GM18907 (cell line): ENCODE data around the gene MLPH.
"Not testable (repeated sequence)": the region's sequence is repeated elsewhere in the genome, so short reads cannot be mapped to it uniquely, and the experiment has no call there.

Source experiments
- ATAC-seq: cut with Tn5 transposase; IDR thresholded peaks from one replicate; pipeline ENCODE4 v1.9.1; 2021; ENCODE audit warnings: mild to moderate bottlenecking, moderate library complexity; ENCODE audit not compliant: unreplicated experiment

Gene MLPH

DNA sequence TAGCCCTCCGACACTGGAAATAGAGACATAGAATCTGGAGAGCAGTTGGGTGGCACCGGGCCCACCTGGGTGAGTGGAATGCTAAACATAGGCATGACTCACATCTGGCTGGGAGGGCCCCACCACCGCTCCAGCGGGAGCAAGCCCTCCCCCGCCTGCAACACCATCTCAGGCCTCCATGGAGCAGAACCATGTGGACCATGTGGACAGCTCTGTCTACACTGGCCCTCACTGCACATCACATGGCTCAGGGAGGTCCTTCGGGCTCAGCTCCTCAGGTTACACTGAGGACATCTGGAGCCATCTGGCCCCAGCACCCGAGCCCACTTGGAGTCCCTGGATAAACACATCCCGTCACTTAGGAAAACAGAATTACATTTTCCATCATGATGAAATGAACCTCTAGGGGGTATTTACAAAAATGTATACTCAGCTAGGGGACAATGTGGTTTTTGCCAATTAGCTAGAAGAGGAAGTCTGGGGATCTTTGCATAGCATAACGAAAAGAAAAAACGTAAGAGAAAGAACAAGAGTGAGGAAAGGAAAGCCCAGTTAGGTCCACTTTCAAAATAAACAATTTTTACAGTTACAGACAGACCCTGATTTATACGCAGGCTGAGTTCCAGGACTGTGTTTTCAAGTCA is 30.7 kb upstream of the MLPH start:
- no peak for ATAC-seq

DNA sequence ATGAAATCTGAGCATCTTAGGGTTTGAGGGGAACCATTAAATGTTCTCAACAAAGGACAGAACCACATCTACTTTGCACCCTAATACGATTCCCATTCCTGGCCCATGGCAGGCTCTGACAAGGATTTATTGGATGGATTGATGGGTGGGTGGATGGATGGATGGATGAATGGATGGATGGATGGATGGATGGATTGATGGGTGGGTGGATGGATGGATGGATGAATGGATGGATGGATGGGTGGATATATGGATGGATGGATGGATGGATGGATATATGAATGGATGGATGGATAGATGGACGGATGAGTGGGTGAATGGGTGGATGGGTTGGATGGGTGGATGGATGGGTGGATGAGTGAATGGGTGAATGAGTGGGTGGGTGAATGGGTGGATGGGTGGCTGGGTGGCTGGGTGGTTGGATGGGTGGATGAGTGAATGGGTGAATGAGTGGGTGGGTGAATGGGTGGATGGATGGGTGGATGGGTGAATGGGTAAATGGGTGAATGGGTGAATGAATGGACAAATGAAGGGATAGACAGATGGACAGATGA is 29.6 kb upstream of the MLPH start:
- no peak for ATAC-seq

DNA sequence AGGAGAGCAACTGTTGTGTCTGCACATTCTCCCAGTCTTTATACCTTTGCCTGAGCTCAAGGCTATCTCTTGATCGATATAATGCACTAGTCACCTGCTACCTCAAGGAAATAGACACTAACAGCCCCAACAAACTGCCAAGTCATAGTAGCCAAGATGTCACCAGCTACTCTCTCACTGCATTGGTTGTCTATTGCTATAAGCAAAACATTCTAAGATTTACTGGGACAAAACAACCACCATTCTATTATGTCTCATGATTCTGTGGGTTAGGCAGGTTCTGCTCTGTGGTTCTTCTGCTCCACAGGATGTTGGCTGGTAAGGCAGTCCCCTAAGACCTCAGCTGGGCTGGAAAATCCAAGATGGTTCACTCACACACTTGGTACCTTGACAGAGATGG is 28.5 kb upstream of the MLPH start:
- ATAC-seq, result no peak

DNA sequence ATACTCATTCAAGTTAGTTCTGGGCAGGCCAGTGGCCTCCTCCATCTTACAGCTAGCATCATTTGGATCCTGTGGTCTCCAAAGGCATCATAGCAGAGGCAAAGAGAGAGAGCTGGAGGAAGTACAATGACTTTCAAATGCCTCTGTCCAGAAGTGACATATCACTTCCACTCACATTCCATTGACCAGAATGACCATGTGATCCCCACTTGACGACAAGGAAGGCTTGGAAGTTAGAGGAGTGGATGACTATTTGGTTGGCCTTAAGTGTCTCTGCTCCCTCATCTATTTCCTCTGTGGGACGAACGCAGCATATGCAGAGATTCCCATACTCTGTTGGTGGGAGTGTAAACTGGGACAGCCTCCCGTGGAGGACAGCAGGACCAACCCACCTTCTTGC is 27.8 kb upstream of the MLPH start:
- no peak for ATAC-seq

DNA sequence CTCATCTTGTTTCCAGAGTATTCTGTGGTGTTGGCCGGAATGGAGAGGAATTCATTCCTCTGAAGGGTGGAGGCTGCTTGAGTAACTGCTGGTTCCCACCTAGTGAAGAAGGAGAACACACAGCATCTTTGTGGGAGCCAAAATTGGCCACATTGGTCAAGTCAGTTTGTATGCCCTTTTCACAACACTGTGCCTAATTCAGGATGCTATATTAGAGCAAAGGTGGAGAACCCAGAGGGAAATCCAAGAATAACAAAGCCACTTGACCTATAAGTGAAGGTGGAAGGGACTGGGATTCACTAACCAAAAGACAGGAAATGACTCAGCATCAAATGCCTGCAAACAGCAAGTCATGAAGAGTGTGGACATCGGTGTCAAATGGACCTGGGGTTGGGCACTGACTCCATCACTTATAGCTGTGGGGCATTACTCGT is 27.3 kb upstream of the MLPH start:
- no peak for ATAC-seq

DNA sequence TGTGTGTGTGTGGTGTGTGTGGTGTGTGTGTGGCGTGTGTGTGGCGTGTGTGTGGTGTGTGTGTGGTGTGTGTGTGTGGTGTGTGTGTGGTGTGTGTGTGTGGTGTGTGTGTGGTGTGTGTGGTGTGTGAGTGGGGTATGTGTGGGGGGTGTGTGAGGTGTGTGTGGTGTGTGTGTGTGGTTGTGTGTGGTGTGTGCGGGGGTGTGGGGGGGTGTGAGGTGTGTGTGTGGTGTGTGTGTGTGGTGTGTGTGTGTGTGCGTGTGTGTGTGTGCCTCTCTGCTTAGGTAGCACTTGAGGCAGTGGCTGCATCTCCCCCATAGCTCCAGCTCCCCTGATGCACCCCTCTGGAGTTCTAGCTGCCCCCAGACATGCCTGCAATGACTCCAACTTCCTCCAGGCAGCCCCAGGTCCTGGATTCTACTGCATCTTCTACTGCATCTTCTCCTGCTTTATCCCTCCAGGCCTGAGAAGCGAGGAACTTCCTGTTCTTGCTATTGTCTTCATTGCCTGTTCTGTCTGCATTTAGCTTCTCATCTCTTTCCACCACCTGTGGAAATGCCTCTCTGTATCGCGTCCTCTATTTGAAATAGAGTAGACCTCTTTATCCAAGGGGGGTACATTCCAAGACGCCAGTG is 22.2 kb upstream of the MLPH start:
- ATAC-seq, result no peak

DNA sequence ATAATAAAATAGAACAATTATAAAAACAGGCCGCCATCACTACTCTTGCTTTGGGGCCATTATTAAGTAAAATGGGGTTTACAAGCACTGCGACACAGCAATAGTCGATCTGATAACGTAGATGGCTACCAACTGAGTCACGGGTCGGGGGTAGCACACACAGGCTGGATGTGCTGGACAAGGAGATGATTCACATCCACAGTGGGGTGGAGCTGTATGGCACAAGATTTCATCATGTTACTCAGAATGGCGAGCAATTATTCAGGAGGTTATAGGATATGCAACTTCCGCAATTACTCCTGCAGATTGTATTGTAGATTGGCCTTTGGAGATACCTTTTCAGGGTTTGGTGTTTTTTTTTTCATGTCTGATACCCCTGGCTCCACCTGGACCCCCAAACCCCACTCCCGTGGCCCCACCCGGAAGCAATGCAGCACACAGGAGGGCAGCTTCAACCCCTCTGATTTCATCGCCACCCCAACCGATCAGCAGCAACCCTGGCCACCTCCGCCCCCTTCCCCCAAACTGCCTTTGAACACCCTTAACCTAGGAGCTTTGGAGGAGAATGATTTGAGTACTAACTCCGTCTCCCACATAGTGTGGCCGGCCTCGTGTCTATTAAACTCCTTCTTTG is 21.4 kb upstream of the MLPH start:
- no peak for ATAC-seq

DNA sequence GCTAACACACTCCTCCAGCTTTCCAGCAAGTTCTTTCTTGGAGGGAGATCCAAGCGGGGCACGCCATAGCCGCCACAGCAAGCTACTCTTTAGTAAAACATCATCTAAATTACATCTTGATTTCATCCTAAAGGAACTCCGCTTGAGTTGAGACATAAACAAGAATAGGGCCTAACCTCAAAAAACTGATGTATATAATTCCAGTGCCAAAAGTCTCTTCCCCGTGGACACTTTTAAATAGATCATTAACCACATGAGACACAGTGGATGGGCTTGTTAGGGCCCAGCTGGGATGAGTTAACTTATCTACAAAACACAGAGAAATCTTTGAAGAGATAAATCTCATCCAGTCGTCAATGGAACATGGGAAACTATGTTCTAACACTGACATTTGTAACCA is 20.8 kb upstream of the MLPH start:
- no peak for ATAC-seq

DNA sequence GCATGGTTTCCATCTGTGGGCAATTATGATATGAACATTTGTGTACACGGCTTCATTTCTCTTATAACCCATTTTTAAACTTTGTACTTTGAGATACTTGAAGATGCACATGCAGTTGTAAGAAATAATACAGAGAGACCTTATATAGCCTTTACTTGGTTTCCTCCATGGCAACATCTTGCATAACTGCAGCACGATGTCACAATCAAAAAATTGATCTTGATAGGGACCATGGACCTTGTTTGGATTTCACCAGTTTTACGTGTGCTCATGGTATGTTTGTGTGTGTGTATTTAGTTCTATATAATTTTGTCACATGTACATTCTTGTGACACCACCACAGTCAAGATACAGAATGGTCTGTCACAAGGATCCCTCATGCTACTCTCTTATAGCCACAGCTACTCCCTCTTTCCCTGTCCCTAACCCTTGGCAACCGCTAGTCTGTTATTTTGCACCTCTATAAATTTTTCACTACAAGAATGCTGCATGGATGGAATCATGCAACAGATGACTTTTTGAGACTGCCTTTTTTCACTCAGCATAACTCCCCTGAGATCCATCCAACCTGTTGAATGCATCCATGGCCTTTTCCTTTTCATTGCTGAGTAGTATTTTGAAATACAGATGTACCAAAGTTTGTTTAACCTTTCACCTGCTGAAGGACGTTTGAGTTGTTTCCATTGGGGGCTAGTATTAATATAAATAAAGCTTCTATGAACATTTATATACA is 19.4 kb upstream of the MLPH start:
- no peak for ATAC-seq

DNA sequence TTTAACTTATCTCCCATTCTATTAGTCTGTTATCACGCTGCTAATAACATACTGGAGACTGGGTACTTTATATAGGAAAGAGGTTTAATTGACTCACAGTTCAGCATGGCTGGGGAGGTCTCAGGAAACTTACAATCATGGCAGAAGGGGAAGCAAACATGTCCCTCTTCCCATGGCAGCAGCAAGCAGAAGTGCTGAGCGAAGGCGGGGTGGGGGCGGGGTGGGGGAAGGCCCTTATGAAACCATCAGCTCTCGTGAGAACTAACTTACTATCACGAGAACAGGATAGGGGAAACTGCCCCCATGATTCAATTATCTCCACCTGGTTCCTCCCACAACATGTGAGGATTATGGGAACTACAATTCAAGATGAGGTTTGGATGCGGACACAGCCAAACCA is 17.6 kb upstream of the MLPH start:
- ATAC-seq, result not testable (repeated sequence)

DNA sequence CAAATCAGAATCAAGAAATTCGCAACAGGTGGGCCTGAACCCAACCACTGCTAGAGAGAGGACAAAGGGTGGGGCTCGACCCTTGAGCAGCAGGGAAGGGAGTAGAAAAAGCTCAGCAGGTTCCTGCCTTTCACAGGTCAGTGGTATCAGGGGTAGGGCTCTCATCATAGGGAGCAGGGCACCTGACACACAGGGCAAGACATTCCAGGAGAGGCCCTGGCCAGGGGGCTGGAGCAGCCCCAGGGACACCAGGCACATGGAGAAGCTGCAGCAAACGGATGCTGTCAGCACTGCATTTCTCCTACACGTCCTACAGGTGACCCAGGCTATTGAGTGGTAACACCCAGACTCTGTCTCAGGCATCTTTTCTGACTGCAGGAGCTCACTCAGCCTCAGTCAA is 17.2 kb upstream of the MLPH start:
- ATAC-seq, result no peak

DNA sequence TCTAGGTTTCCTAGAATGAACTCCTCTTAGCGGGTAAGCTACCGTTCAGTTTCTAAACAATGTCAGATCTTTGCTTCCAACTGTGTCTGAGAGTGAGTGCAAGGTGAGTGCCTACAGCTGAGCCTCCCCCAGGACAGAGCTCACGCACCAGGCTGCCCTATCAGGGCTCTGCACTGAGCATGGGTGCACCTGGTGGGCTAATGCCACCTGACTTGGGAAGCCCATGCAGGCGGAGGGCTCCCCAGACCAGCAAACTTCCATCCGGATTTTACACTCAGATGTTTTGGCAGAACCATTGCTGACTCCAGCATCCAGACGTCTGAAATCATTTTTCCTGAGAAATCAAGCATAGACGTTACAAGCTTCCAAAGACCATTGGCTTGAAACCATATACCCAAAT is 16.1 kb upstream of the MLPH start:
- ATAC-seq, result no peak

DNA sequence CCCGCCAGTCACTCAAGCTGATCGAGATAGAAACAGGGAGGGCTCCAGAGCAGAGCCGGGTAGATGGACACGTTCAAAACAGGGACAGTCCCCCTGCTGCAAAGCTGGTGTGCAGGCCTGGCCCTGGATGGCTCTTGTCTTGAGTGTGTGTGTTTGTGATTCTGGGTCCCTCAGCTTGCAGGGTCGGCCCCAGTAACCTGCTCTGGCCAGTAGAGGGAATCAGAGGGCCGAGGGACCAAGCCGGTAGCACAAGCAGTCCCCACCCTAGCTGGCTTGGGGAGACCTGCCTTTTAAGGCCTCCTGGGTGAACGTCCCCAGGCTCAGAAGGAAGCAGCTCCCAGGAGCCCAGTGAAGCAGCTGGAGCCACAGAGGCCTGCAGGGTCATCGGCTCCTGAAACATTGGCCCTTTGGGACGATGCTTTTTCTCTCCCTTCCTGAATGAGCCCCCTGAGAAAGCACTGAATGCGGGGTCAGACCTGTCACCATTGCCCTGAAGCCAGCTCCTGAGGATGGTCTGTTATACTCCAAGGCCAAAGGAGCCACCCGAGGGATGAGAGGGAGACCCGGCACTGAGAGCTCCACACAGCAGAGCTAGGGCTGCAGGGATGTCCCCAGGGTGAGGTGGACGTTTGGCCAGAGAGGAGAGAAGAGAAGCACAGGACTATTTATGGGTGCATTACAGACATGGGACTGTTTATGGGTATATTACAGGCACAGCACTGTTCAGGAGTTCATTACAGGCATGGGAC is 15.4 kb upstream of the MLPH start:
- no peak for ATAC-seq

DNA sequence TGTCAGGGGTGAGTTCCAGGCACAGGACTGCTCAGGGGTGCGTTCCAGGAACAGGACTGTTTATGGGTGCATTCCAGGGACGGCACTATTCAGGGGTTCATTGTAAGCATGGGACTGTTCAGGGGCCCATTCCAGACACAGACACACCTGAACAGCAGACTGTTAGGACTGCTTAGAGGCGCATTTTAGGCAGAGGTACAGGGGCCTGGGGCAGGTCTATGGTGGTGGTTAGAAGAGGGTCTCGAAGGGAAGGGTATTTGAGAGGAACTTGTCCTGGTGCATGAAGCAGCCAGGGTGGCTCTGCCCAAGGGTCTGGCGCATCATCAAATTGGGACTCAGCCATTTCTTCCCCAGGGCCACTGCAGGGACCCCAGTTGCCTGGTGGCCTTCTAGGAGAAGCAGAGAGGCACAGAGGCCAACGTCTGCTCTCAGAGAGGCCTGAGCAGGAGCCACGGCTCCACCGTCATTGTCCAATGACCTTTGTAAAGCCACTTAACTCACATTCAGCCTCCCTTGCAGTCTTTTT is 14.8 kb upstream of the MLPH start:
- no peak for ATAC-seq

DNA sequence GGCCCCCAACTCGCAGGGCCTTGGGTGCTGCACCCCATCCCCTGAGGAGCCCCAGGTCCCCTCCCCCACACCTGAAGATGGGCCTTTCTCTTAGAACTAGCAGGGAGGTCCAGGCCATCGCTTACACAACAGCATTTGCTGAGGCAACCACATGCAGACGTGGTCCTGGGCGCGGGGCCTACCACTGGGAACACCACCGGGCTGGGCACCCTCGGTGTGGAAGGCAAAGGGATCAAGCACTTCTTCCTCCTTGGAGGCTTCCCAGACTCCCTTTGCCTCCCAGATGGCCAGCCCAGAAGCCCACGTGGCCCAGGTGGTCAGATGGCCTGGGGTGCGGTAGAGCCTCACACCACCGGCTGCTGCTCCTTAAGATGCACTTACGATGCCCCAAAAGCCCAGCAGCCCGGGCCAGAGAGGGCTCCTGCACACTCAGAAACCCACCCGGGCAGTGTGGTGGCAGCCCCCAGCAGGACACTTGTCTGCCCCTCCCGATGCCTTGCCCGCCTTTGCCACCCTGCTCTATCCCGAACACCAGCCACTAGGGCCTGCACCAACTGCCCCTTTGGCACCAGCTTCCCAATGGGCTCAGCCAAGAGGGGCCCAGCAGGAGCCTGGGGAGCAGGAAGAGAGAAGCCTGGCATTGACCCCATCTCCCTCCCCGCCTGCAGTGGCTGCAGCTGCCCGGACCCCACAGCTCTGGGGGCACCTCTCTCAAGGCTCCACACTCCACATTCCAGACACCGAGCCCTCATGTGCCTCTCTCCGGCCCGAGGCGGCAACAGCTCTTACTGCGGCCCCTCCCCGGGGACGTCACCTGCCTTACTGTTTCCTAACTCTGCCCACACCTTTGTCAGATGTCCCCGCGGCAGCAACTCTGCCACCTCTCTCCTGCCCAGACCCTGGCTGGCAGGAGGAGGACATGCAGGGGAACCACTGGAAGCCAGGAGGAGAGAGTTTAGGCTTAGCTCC is 13.9 kb upstream of the MLPH start:
- ATAC-seq, result no peak

DNA sequence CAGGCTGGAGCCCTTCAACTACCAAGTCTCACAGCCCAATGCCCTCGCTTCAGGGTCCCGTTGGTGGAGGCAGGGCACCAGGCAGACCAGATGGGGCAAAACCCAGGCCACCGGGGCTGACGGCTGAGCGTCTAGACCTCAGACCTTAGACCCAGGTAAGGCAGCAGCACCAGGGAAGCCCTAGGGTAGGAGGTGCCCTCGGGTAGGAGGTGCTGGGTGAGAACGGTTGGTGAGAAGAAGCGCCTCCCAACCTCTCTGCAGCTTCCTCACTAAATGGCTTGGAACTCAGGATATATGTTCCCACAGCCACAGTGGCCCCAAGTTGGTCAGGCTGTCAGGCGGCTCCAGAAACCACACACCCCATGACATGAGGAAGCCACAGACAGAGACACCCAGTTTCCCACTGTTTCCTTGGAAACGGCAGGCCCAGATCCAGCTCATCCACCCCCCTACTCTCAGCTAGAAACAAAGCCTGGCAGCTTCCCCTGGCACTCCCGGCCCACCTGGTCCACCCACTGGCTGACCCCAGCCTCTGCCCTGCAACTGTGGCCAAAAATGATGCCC is 13.1 kb upstream of the MLPH start:
- no peak for ATAC-seq

DNA sequence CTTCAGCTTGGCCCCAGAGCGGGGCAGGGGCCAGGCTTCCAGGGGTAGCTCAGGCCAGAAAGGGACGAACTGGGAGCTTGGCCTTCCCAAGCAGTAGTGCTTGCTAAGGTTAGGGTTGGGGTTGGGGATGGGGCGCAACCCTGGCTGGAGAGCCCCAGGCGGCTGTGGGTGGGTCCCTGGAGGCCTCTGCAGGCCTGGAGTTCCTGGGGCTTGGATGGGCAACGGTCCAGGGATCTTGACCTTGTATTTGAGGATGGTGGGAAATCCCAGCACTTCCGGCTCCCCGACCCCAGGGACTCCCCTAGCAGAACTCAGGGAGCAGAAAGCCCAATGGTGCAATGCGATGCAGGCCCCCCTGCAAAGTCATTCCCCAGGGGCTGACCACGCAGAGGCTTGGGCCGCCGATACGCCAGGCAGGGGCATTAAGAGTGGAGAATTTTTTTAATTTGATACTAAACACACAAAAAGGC is 12.6 kb upstream of the MLPH start:
- ATAC-seq, result no peak

DNA sequence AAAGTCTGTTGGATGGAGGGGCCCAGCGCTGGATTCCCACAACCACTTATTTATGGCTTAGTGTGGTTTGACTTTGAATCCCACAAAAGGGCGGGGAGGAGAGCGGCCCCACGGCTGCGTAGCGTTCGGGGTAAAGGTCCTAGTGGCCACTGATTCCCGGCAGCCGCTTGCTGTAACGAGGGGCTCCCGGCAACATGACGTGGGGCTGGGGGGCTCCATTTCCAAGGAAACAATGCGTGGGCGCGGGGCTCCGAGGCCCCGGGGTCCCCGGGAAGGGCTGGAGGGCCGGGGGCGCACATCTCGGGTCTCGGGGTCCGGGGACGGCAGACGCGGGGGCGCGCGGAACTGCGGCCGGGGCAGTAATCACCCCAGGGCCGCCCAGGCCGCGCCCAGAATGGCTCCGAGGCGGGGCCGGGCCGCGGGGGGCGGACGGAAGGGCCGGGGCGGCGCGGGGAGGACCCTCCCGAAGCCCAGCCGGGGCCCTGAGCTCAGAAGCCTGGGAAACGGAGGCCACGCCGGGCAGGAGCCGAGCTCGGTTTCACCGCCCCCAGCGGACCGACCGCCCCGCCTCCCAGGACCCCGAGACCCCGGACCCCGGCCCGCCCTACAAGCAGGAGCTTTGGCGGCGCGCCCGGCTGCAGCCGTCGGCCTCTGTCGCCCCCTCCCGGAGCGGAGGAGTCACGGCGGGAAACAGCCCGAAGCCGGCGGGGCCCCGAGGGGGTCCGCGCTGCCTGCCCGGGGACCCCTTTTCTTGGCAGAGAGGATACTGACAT is 11.9 kb upstream of the MLPH start:
- peak; percentile 59 for ATAC-seq
